Embryonic facial prominence (tissue), 1 donor: ENCODE results near the gene KIF26B.

Source experiments
- DNase-seq: peaks from one replicate; pipeline ENCODE4 v3.0.0-alpha.2; 2016; ENCODE audit errors: extremely low spot score

Gene KIF26B

GRCh38 chr1:245463392-245464165, 308.8 kb downstream of the KIF26B start:
- DNase-seq = no peak

- no peak for DNase-seq
Observed at GRCh38 chr1:245464290-245464689, 309.5 kb downstream of the KIF26B start.

GRCh38 chr1:245465666-245466065, 310.9 kb downstream of the KIF26B start:
- no peak for DNase-seq

- DNase-seq = no peak
Observed at GRCh38 chr1:245466261-245466660, 311.5 kb downstream of the KIF26B start.

GRCh38 chr1:245467804-245468203, 313.0 kb downstream of the KIF26B start:
- DNase-seq = no peak

- DNase-seq = no peak
Observed at GRCh38 chr1:245469006-245469405, 314.2 kb downstream of the KIF26B start.

- DNase-seq = no peak
Observed at GRCh38 chr1:245469734-245470133, 314.9 kb downstream of the KIF26B start.

GRCh38 chr1:245475126-245475525, 320.3 kb downstream of the KIF26B start:
- no peak for DNase-seq

GRCh38 chr1:245475961-245476516, 321.3 kb downstream of the KIF26B start:
- DNase-seq = no peak

- no peak for DNase-seq
Observed at GRCh38 chr1:245477941-245478340, 323.2 kb downstream of the KIF26B start.

- DNase-seq = no peak
Observed at GRCh38 chr1:245480393-245481120, 325.8 kb downstream of the KIF26B start.

GRCh38 chr1:245481261-245481660, 326.5 kb downstream of the KIF26B start:
- no peak for DNase-seq

GRCh38 chr1:245483247-245483646, 328.5 kb downstream of the KIF26B start:
- no peak for DNase-seq

- no peak for DNase-seq
Observed at GRCh38 chr1:245484176-245484575, 329.4 kb downstream of the KIF26B start.

- DNase-seq = no peak
Observed at GRCh38 chr1:245485996-245486395, 331.2 kb downstream of the KIF26B start.

GRCh38 chr1:245486775-245487470, 332.1 kb downstream of the KIF26B start:
- DNase-seq = no peak

GRCh38 chr1:245488346-245489129, 333.8 kb downstream of the KIF26B start:
- no peak for DNase-seq

GRCh38 chr1:245489838-245490237, 335.1 kb downstream of the KIF26B start:
- no peak for DNase-seq

- DNase-seq = no peak
Observed at GRCh38 chr1:245493029-245493428, 338.2 kb downstream of the KIF26B start.

GRCh38 chr1:245495681-245496080, 340.9 kb downstream of the KIF26B start:
- no peak for DNase-seq

GRCh38 chr1:245500546-245500945, 345.8 kb downstream of the KIF26B start:
- no peak for DNase-seq
